ENCODE measurements around the gene SBK3. TPM values are rescaled to one million over a fixed set of nuclear protein-coding genes. Genes with fewer than 3 reads are reported as not detected.

SBK3 gene
- total RNA-seq, 1 donor from 2014 or later: not detected

DNA sequence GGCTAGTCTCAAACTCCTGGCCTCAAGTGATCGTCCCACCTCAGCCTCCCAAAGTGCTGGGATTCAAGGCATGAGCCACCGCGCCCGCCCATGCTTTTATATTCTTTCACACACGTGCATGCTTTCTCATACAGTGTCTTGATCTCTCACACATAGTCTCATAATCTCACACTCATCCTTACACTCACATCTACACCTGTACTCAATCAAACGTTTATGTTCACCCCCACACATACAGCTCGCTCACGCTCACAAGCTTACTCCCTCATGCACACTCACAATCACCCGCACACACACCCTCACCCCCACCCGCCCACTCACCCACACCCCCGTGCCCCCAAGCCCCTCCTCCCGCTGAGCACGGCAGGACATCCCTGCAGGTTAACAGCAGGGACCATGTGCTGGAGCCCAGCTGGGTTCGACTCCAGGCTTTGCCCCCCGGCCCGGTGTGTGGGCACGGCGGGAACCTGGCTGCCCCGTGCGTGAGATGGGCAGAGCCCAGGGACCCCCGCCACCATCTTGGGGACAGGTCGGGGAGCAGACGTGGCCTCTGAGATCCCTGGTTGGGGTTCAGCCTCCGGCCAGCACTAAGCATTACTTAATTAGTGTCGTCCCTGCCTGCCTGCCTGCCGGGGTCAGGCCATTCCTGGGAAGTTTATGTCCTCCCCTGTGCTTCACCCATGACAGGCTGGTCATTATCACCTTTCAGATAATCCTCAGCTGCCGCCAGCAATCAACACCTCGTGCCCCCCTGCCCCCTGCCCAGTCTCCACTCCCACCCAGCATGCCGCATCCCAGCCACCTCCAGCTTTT lies 19.8 kb downstream of the SBK3 start:
- no peak for TF ChIP-seq CTCF (IDR thresholded peaks at IDR 0.05)
- intact Hi-C loops (cut with DNase I): no loop called here
- Histone ChIP-seq H3K27ac (no peak overlapping the region), H3K27me3 (peaks cover 12% of the 10 kb centered on the region), H3K4me3 (no peak overlapping the region), H3K4me1 (peaks cover 0 to 7% of the 10 kb centered on the region in 2 donors), H3K9me3 (no peaks in the 10 kb centered on the region), H3K36me3 (no peaks in the 10 kb centered on the region)
- DNase-seq (ENCODE audit: low spot score in 2 of 2): no peak

DNA sequence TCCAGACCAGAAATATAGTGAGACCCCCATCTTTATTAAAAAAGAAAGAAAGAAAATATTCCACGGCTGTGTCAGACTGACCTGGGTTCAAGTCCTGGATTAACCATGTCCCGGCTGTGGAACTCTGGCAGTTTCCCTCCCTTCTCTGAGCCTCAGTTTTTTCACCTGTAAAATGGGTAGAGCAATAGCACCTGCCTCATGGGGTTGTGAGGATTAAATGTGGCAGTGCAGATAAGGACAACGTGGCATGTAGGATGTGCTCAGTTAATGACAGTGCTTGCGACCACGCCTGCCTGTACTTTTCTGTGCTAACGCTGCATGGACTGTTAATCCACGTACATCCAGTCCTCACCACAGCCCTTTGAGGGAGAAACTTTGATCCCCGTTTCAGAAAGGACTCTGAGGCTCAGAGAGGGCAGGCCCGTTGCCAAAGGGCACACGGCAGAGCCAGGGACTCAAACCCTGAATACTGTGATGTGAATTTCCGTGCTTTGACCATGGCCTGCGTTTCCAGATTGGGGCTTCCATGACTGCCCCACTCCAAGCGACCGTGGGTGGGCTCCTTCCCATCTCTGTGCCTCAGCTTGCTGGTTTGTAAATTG lies 24.6 kb downstream of the SBK3 start:
- H3K36me3 ChIP-seq: no peaks in the 10 kb centered on the region
- DNase-seq (ENCODE audit: low spot score in 2 of 2): no peak
- H3K4me1 ChIP-seq: peaks cover 0 to 12% of the 10 kb centered on the region in 2 donors
- H3K4me3 ChIP-seq: no peak overlapping the region
- H3K27ac ChIP-seq: no peak overlapping the region
- no peak for TF ChIP-seq CTCF (IDR thresholded peaks at IDR 0.05)
- intact Hi-C loops (cut with DNase I): no loop called here
- no peaks in the 10 kb centered on the region for H3K9me3 ChIP-seq
- no peaks in the 10 kb centered on the region for H3K27me3 ChIP-seq

GRCh38 chr19:55519451-55520311 lies 25.7 kb downstream of the SBK3 start:
- H3K4me1 ChIP-seq: peaks cover 0 to 12% of the 10 kb centered on the region in 2 donors
- no peak overlapping the region for H3K27ac ChIP-seq
- DNase-seq (ENCODE audit: low spot score in 2 of 2): no peak
- intact Hi-C loops (cut with DNase I): no loop called here
- H3K4me3 ChIP-seq: no peak overlapping the region
- no peaks in the 10 kb centered on the region for H3K27me3 ChIP-seq
- TF ChIP-seq CTCF (IDR thresholded peaks at IDR 0.05): no peak
- no peaks in the 10 kb centered on the region for H3K36me3 ChIP-seq
- no peaks in the 10 kb centered on the region for H3K9me3 ChIP-seq

DNA sequence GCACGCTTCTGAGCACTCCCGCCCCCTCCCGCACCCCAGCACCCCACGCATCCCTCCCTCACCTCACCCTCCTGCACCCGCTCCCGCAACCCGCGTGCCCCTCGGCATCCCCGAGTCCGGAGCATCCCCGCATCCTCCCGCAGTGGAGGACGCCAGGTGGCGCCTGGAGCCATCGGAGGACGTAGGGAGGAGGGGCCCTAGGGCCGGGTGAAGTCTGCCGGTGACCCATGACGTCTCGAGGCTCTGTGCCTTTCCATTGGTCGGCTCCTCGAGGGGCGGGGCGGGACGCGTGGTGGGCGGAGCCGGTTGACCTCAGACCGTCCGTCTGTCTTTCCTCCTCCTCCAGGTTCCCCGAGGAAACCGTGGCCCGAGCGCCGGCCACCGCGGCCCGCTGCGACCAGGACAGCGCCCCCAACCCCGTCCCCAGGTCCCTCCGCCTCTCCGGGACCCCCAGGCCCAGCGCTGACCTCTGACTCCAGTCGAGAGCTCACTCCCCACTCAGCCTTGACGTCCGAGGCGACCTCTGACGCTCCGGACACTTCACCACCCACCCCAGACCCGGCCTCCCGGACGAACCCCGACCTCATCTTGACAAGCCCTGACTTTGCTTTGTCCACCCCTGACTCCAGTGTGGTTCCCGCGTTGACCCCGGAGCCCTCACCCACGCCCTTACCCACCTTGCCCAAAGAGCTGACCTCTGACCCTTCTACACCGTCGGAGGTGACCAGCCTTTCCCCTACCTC lies 28.3 kb downstream of the SBK3 start:
- intact Hi-C loops (cut with DNase I): loop anchor here (1.0 to 2.0 kb wide), 6 partner anchors 32 to 116 kb away; partner anchors contain the start of genes FIZ1, ZNF579, ZNF784 and ZNF865
- TF ChIP-seq CTCF (IDR thresholded peaks at IDR 0.05): peak; percentile 83 to 95 (median 95)
- H3K9me3 ChIP-seq: no peaks in the 10 kb centered on the region
- H3K4me1 ChIP-seq: peaks cover 0 to 12% of the 10 kb centered on the region in 2 donors
- H3K4me3 ChIP-seq: peak overlapping the region; percentile 49 to 57
- peak overlapping the region; percentile 36 to 74 for H3K27ac ChIP-seq
- peak; percentile 47 to 96 for DNase-seq (ENCODE audit: low spot score in 2 of 2)
- no peaks in the 10 kb centered on the region for H3K36me3 ChIP-seq
- no peaks in the 10 kb centered on the region for H3K27me3 ChIP-seq

DNA sequence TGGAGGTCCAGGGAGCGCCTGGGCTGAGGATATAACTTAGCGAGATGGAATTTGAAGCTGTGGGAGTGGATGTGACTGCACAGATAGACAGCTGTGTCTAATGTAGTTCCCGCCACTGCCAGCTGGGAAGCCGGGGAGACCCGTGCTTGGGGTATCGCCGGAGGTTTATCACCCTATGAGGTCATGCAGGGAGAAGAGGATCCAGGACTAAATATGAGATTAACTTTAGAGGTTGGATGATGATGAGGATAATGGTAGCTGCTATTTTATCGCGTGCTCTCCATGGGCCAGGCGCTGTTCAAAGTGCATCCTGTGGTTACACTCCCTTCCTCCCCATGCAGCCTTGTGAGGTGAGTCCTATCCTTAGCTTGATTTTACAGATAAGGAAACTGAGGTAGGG lies 37.2 kb downstream of the SBK3 start:
- Histone ChIP-seq H3K27me3 (no peaks in the 10 kb centered on the region), H3K36me3 (no peaks in the 10 kb centered on the region), H3K27ac (no peak overlapping the region), H3K4me1 (peaks cover 2 to 3% of the 10 kb centered on the region in 2 donors), H3K4me3 (no peak overlapping the region), H3K9me3 (no peaks in the 10 kb centered on the region)
- no peak for DNase-seq (ENCODE audit: low spot score in 2 of 2)
- intact Hi-C loops (cut with DNase I): no loop called here
- no peak for TF ChIP-seq CTCF (IDR thresholded peaks at IDR 0.05)

Data from ascending aorta (tissue), 2 donors.